Measurements from ENCODE around the gene PDIA4. TPM values are rescaled to one million over a fixed set of nuclear protein-coding genes. Genes with fewer than 3 reads are reported as not detected.
A peak's percentile ranks its signal among the peaks of the same experiment; 100 is the strongest.
"Not testable (repeated sequence)": the region's sequence is repeated elsewhere in the genome, so short reads cannot be mapped to it uniquely, and the experiment has no call there.

PDIA4 gene
- total RNA-seq, 1 donor from 2014 or later, result 152 TPM

DNA sequence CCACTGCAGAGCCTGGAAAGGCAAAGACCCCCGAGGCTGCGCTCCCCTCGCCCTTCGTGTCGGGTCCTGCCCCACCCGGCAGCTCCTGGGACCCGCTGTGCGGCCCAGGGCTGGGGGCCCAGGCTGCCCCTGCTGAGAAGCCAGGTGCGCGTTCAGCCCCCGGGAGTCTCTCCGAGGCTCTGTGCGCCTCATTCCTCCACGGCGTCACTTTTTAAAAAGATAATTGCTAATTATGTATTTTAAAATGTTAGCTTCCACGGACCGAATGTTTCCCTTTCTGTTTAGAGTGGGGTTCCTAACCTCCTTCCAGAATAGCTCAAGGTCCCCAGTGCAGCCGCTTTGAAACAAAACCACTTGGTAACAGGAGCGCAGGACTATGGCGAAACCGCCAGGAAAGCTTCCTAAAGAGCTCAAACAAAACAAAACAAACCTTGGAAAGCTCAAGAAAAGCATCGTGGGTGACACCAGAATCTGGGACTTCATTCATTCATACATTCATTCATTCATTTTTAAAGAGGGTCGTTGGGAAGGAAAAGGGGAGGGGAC lies 45.6 kb downstream of the PDIA4 start:
- TF ChIP-seq CTCF (IDR thresholded peaks at IDR 0.05), result no peak
- peaks cover 24% of the 10 kb centered on the region for H3K4me1 Mint-ChIP-seq (ENCODE audit: unreplicated experiment)
- peak overlapping the region; percentile 88 for H3K27ac Mint-ChIP-seq (ENCODE audit: unreplicated experiment)
- no peaks in the 10 kb centered on the region for H3K36me3 Mint-ChIP-seq (ENCODE audit: unreplicated experiment)
- H3K4me3 Mint-ChIP-seq (ENCODE audit: unreplicated experiment), result peak overlapping the region; percentile 98
- no peak for DNase-seq (ENCODE audit: extremely low spot score, unreplicated experiment)
- H3K27me3 Mint-ChIP-seq (ENCODE audit: unreplicated experiment), result peaks cover 10% of the 10 kb centered on the region
- no peaks in the 10 kb centered on the region for H3K9me3 Mint-ChIP-seq (ENCODE audit: unreplicated experiment)

DNA sequence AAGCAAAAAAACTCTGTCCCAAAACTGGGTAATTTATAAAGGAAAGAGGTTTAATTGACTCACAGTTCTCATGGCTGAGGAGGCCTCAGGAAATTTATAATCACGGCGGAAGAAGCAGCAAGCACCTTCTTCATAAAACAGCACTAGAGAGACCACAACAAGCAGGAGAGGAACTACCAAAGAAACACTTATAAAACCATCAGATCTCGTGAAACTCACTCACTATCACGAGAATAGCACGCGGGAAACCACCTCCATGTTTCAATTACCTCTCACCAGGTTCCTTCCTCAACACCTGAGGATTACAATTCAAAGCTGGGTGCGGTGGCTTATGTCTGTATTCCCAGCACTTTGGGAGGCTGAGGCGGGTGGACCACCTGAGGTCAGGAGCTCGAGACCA lies 48.5 kb downstream of the PDIA4 start:
- Mint-ChIP-seq H3K27me3 (ENCODE audit: unreplicated experiment) (peaks cover 10% of the 10 kb centered on the region), H3K9me3 (ENCODE audit: unreplicated experiment) (no peaks in the 10 kb centered on the region), H3K4me1 (ENCODE audit: unreplicated experiment) (peaks cover 15% of the 10 kb centered on the region), H3K36me3 (ENCODE audit: unreplicated experiment) (no peaks in the 10 kb centered on the region), H3K4me3 (ENCODE audit: unreplicated experiment) (no peak overlapping the region), H3K27ac (ENCODE audit: unreplicated experiment) (no peak overlapping the region)
- no peak for TF ChIP-seq CTCF (IDR thresholded peaks at IDR 0.05)
- no peak for DNase-seq (ENCODE audit: extremely low spot score, unreplicated experiment)

GRCh38 chr7:148979072-148979471 lies 49.2 kb downstream of the PDIA4 start:
- H3K9me3 Mint-ChIP-seq (ENCODE audit: unreplicated experiment); DNase-seq (ENCODE audit: extremely low spot score, unreplicated experiment); H3K4me3 Mint-ChIP-seq (ENCODE audit: unreplicated experiment); H3K36me3 Mint-ChIP-seq (ENCODE audit: unreplicated experiment); H3K27ac Mint-ChIP-seq (ENCODE audit: unreplicated experiment); H3K4me1 Mint-ChIP-seq (ENCODE audit: unreplicated experiment); H3K27me3 Mint-ChIP-seq (ENCODE audit: unreplicated experiment): not testable (repeated sequence)

DNA sequence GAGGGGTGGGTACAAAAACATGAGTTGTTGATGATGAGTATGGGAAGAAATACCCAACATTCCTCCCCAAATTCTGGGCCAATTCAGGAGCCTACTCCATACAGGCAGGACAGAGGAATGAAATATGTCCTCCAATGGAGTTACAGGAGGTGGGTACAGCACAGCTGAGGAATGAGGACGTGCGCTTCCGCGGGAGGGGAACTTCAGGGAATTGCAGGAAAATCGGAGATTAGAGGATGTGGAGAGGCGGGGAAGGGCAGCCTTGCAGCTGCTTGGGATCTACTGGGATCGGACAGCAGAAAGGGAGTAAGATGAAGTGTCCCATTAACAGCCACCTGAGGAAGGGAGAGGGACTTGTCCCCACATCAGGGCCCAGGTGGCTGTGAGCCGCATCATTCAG lies 50.2 kb downstream of the PDIA4 start:
- H3K36me3 Mint-ChIP-seq (ENCODE audit: unreplicated experiment), result no peaks in the 10 kb centered on the region
- peaks cover 3% of the 10 kb centered on the region for H3K4me1 Mint-ChIP-seq (ENCODE audit: unreplicated experiment)
- no peaks in the 10 kb centered on the region for H3K9me3 Mint-ChIP-seq (ENCODE audit: unreplicated experiment)
- no peak for DNase-seq (ENCODE audit: extremely low spot score, unreplicated experiment)
- H3K4me3 Mint-ChIP-seq (ENCODE audit: unreplicated experiment), result no peak overlapping the region
- peaks cover 10% of the 10 kb centered on the region for H3K27me3 Mint-ChIP-seq (ENCODE audit: unreplicated experiment)
- TF ChIP-seq CTCF (IDR thresholded peaks at IDR 0.05), result no peak
- H3K27ac Mint-ChIP-seq (ENCODE audit: unreplicated experiment), result no peak overlapping the region

DNA sequence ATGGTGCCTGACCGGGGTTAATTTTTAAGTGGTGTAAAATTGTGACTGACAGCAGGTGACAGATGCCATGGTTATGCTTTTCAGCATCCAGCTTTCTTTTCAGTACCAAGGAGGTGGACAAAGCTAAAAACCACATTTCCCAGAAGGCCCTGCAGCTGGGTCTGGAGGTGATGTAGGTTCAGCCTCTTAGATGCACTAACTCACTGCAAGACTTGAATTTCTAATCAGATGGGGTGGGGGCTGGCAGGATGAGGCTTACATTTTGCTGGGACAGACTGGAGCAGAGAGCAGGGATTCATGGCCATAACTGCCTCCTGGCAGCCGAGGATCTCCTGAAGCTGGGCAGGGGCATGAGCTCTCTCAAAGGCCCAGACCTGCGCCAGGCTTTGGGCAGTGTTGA lies 52.4 kb downstream of the PDIA4 start:
- no peak for TF ChIP-seq CTCF (IDR thresholded peaks at IDR 0.05)
- Mint-ChIP-seq H3K4me3 (ENCODE audit: unreplicated experiment) (no peak overlapping the region), H3K36me3 (ENCODE audit: unreplicated experiment) (no peaks in the 10 kb centered on the region), H3K9me3 (ENCODE audit: unreplicated experiment) (no peaks in the 10 kb centered on the region), H3K4me1 (ENCODE audit: unreplicated experiment) (no peaks in the 10 kb centered on the region), H3K27me3 (ENCODE audit: unreplicated experiment) (peaks cover 7% of the 10 kb centered on the region), H3K27ac (ENCODE audit: unreplicated experiment) (no peak overlapping the region)
- no peak for DNase-seq (ENCODE audit: extremely low spot score, unreplicated experiment)

GRCh38 chr7:148973256-148973655 lies 55.0 kb downstream of the PDIA4 start:
- DNase-seq (ENCODE audit: extremely low spot score, unreplicated experiment), result no peak
- TF ChIP-seq CTCF (IDR thresholded peaks at IDR 0.05), result no peak
- Mint-ChIP-seq H3K4me1 (ENCODE audit: unreplicated experiment) (no peaks in the 10 kb centered on the region), H3K27ac (ENCODE audit: unreplicated experiment) (no peak overlapping the region), H3K36me3 (ENCODE audit: unreplicated experiment) (no peaks in the 10 kb centered on the region), H3K9me3 (ENCODE audit: unreplicated experiment) (no peaks in the 10 kb centered on the region), H3K4me3 (ENCODE audit: unreplicated experiment) (no peak overlapping the region), H3K27me3 (ENCODE audit: unreplicated experiment) (peaks cover 3% of the 10 kb centered on the region)

Data from osteocyte (in vitro differentiated cells).